ENCODE results near the gene FMNL3.

DNA sequence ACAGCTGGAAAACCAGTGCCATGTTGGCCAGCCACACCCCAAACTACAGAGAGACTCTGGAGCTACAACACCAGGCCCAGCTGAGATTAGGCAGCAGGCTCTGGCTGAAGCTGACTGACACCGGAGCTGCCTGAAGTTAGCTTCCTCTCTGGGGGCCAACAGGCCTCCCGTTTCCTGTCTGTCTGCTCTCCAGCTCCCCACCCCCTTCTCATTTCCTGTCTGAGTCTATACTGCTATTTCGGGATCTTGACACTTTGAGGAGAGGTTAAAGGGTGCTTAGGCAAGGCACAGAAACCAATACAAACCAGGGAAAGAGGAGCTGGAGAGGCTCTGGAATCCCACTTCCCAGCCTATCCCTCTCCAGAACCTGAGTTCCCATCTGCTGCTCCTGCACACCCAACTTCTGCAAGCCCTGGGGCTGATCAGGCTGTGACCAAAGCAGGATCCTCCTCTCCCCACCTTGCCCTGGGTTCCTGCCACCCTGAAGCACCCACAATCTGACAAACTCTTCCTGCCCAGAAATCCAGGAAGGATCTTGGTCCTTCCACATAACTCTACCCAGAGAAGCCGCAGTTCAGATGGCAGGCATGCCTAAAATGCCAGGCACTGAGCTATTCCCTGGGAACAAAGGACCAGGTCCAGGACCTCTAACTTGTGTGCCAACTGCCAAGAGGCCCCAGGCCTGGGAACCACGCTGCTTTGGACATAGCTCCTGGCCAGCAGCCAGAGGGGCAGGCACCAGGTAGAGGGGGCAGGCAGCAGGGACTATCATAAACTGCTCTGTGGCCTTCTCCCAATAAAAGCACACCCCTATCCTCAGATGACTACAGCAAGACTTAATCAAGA, 44.0 kb downstream of the FMNL3 start:
- TF ChIP-seq, protein P1, sequence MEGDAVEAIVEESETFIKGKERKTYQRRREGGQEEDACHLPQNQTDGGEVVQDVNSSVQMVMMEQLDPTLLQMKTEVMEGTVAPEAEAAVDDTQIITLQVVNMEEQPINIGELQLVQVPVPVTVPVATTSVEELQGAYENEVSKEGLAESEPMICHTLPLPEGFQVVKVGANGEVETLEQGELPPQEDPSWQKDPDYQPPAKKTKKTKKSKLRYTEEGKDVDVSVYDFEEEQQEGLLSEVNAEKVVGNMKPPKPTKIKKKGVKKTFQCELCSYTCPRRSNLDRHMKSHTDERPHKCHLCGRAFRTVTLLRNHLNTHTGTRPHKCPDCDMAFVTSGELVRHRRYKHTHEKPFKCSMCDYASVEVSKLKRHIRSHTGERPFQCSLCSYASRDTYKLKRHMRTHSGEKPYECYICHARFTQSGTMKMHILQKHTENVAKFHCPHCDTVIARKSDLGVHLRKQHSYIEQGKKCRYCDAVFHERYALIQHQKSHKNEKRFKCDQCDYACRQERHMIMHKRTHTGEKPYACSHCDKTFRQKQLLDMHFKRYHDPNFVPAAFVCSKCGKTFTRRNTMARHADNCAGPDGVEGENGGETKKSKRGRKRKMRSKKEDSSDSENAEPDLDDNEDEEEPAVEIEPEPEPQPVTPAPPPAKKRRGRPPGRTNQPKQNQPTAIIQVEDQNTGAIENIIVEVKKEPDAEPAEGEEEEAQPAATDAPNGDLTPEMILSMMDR (IDR thresholded peaks at IDR 0.05), result no peak
- no peak for TF ChIP-seq FOSL2 (IDR thresholded peaks at IDR 0.05; ENCODE audit: borderline replicate concordance, low read depth)
- TF ChIP-seq MXI1 (IDR thresholded peaks at IDR 0.05; ENCODE audit: low read depth, low read length), result no peak
